Neutrophil (primary cell): Measurements from ENCODE around the gene C15orf39.
"Not testable (repeated sequence)": the region's sequence is repeated elsewhere in the genome, so short reads cannot be mapped to it uniquely, and the experiment has no call there.

Experiments used
- H3K27ac ChIP-seq: fragments of 200-600 bp; sonication (generic); 2 replicates; pipeline ENCODE4 v1.5.1; 2016; ENCODE audit warnings: mild to moderate bottlenecking, moderate library complexity
- H3K27me3 ChIP-seq: fragments of 200-600 bp; sonication (generic); 2 replicates; pipeline ENCODE4 v1.6.0; 2016; ENCODE audit warnings: mild to moderate bottlenecking
- H3K36me3 ChIP-seq: fragments of 200-600 bp; sonication (generic); 2 replicates; pipeline ENCODE4 v1.5.1; 2017
- H3K4me1 ChIP-seq, 2 experiments: fragments of 200-600 bp in 1 of 2; sonication (generic) in 1 of 2; 1 replicate in 1 of 2; 2 replicates in 1 of 2; pipeline versions ENCODE4 v1.5.1 to v1.6.1; 2013 to 2016; ENCODE audit warnings: low read depth in 1 of 2, low read length in 1 of 2, mild to moderate bottlenecking in 1 of 2, moderate library complexity in 1 of 2; ENCODE audit not compliant: control insufficient read depth in 1 of 2, insufficient read depth in 1 of 2
- H3K4me3 ChIP-seq, 2 experiments: fragments of 200-600 bp in 1 of 2; sonication (generic) in 1 of 2; 1 replicate in 1 of 2; 2 replicates in 1 of 2; pipeline ENCODE4 v1.5.1; 2013 to 2016; ENCODE audit warnings: low read depth in 1 of 2, low read length in 1 of 2, mild to moderate bottlenecking in 1 of 2, moderate library complexity in 1 of 2
- H3K9me3 ChIP-seq: fragments of 200-600 bp; sonication (generic); 2 replicates; pipeline ENCODE4 v1.5.1; 2016
- TF ChIP-seq, protein P1 (sequence below): fragments of 200-600 bp; sonication (generic); IDR thresholded peaks from 2 replicates; pipeline ENCODE4 v1.5.1; 2016; ENCODE audit warnings: antibody characterized with exemption

Gene C15orf39

DNA sequence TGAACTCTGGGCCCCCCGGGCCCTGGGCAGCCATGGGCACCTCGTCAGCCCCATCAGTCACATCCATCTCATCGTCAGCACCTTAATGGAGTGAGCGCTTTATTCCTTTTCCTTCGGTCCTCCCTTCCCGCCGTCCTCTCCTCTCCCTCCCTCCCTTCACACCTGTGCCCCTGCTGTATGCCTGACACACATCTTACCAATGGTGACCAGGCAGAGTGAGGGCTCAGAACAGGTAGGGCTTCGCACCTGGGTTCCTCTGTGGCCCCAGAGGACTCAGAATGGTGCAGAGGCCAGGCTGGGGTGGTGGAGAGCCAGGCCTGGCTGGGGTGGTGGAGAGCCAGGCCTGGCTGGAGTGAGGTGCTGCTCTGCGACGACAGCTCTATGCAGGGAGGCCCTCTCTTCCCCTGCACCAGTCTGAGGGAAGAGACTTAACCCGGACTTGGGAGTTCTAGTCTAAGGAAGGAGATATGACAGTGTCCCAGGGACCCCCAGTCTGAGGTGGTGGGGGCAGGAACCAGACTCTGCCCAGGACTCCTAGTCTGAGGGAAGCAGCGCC is 11.6 kb downstream of the C15orf39 start:
- Histone ChIP-seq H3K9me3 (no peaks in the 10 kb centered on the region), H3K4me1 (peaks cover 9 to 14% of the 10 kb centered on the region in 2 experiments), H3K27ac (no peak overlapping the region), H3K27me3 (no peaks in the 10 kb centered on the region), H3K4me3 (no peak overlapping the region), H3K36me3 (peaks cover 85% of the 10 kb centered on the region)
- TF ChIP-seq, protein P1, sequence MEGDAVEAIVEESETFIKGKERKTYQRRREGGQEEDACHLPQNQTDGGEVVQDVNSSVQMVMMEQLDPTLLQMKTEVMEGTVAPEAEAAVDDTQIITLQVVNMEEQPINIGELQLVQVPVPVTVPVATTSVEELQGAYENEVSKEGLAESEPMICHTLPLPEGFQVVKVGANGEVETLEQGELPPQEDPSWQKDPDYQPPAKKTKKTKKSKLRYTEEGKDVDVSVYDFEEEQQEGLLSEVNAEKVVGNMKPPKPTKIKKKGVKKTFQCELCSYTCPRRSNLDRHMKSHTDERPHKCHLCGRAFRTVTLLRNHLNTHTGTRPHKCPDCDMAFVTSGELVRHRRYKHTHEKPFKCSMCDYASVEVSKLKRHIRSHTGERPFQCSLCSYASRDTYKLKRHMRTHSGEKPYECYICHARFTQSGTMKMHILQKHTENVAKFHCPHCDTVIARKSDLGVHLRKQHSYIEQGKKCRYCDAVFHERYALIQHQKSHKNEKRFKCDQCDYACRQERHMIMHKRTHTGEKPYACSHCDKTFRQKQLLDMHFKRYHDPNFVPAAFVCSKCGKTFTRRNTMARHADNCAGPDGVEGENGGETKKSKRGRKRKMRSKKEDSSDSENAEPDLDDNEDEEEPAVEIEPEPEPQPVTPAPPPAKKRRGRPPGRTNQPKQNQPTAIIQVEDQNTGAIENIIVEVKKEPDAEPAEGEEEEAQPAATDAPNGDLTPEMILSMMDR: no peak

GRCh38 chr15:75213768-75214221 is 12.1 kb downstream of the C15orf39 start:
- peak overlapping the region; percentile 2 for H3K27ac ChIP-seq
- H3K9me3 ChIP-seq: no peaks in the 10 kb centered on the region
- H3K4me3 ChIP-seq: no peak overlapping the region
- H3K4me1 ChIP-seq: peaks cover 9 to 13% of the 10 kb centered on the region in 2 experiments
- peaks cover 80% of the 10 kb centered on the region for H3K36me3 ChIP-seq
- TF ChIP-seq, protein P1: no peak
- no peaks in the 10 kb centered on the region for H3K27me3 ChIP-seq

- Histone ChIP-seq H3K4me1 (peaks cover 6 to 9% of the 10 kb centered on the region in 2 experiments), H3K36me3 (peaks cover 73% of the 10 kb centered on the region), H3K9me3 (no peaks in the 10 kb centered on the region), H3K27me3 (no peaks in the 10 kb centered on the region), H3K4me3 (no peak overlapping the region), H3K27ac (peak overlapping the region; percentile 2)
- TF ChIP-seq, protein P1: no peak
These were observed 12.8 kb downstream of the C15orf39 start for GRCh38 chr15:75214293-75215096.

DNA sequence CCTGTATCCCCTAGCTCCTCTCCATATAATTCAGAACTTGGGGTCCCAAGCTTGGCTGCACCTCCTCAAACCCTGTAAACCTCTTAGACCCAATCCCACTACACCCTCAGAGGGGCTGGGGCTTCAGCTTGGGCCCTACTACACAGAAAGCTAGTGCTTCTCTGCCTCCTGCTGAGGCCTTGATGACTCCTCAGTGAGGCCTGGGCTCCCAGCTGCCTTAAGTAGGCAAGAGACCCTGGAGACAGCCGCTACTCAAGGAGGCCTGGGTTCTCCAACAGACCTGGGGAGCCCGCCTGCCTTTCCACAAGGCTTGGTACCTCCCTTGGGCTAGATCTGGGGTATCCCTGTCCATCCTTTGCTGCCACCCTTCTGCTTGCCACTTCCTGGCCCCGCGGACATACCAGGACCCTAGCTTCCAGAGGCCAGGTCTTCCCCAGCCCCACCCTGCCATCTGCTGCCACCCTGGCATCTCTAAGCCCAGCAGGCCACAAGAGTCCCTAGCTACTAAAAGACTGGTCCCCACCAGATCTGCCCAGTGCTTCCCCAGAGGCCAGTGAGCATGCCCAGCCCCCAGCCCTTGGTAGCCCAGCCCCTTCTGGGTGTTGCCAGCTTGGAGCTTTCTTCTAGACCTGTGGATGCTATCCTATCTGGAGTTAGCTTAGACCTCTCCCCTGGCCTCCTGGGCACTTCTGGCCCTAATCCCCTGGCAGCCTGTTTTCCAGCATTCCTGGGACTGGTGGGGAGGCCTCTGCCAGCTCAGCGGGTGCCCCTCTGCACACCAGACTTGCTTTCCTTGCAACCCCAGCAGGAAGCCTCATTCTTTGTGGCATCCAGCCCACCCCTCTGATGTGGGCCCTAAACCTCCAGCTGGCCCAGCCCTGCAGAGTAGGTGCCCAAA is 13.7 kb downstream of the C15orf39 start:
- H3K27ac ChIP-seq: peak overlapping the region; percentile 23
- H3K36me3 ChIP-seq: peaks cover 73% of the 10 kb centered on the region
- H3K4me3 ChIP-seq: no peak overlapping the region
- H3K27me3 ChIP-seq: no peaks in the 10 kb centered on the region
- H3K9me3 ChIP-seq: no peaks in the 10 kb centered on the region
- peaks cover 0 to under 1% of the 10 kb centered on the region in 2 experiments for H3K4me1 ChIP-seq
- TF ChIP-seq, protein P1: no peak

DNA sequence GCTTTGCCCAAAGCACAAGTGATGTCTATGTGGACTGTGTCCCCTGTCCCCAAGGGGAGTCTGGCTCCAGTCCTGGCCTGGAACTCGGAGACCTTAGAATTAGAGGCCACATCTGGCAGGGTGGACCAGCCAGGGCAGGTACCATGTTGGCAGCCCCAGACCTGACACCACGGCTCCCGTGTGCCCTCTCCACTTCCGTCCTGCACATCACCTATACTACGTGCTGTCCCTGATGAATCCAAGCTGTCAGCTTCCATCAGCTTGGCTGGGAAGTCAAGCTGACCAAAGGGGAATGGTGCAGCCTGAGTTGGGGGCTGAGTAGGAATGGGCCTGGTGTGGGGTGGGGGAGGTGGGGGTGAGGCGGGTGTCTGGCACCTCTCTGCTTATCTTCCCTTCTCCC is 15.3 kb downstream of the C15orf39 start:
- H3K36me3 ChIP-seq: peaks cover 66% of the 10 kb centered on the region
- no peak overlapping the region for H3K4me3 ChIP-seq
- H3K4me1 ChIP-seq: no peaks in the 10 kb centered on the region
- H3K27ac ChIP-seq: no peak overlapping the region
- H3K9me3 ChIP-seq: no peaks in the 10 kb centered on the region
- no peaks in the 10 kb centered on the region for H3K27me3 ChIP-seq
- TF ChIP-seq, protein P1: no peak

GRCh38 chr15:75217574-75217973 is 15.9 kb downstream of the C15orf39 start:
- not testable (repeated sequence) for H3K9me3 ChIP-seq, H3K27me3 ChIP-seq, H3K4me3 ChIP-seq, H3K4me1 ChIP-seq, H3K27ac ChIP-seq
- H3K36me3 ChIP-seq: peaks cover 61% of the 10 kb centered on the region

GRCh38 chr15:75219507-75219929 is 17.8 kb downstream of the C15orf39 start:
- Histone ChIP-seq H3K36me3 (peaks cover 41% of the 10 kb centered on the region), H3K27ac (peak overlapping the region; percentile 7)
- H3K27me3 ChIP-seq, H3K4me3 ChIP-seq, H3K9me3 ChIP-seq, H3K4me1 ChIP-seq: not testable (repeated sequence)
